GM12892 (cell line): ENCODE data around the gene PSMD9.

ENCODE experiments used
- DNase-seq: peaks from one replicate; pipeline ENCODE4 v3.0.0; 2011; ENCODE audit not compliant: insufficient read length
- FAIRE-seq: peaks from 2 replicates; lab custom pipeline; 2011; peaks lifted over from hg19 to GRCh38; lab: Jason Lieb, UNC
- POLR2A ChIP-seq: IDR thresholded peaks from 2 replicates; pipeline ENCODE4 v1.6.1; 2011; ENCODE audit warnings: low read depth, low read length, control low read depth
- POLR2AphosphoS5 ChIP-seq: IDR thresholded peaks from 2 replicates; pipeline ENCODE4 v1.6.1; 2011; ENCODE audit warnings: low read depth, low read length, control low read depth
- TAF1 ChIP-seq: IDR thresholded peaks from 2 replicates; pipeline ENCODE4 v1.6.1; 2011; ENCODE audit warnings: low read depth, mild to moderate bottlenecking, control low read depth, low read length, borderline replicate concordance

PSMD9 gene

DNA sequence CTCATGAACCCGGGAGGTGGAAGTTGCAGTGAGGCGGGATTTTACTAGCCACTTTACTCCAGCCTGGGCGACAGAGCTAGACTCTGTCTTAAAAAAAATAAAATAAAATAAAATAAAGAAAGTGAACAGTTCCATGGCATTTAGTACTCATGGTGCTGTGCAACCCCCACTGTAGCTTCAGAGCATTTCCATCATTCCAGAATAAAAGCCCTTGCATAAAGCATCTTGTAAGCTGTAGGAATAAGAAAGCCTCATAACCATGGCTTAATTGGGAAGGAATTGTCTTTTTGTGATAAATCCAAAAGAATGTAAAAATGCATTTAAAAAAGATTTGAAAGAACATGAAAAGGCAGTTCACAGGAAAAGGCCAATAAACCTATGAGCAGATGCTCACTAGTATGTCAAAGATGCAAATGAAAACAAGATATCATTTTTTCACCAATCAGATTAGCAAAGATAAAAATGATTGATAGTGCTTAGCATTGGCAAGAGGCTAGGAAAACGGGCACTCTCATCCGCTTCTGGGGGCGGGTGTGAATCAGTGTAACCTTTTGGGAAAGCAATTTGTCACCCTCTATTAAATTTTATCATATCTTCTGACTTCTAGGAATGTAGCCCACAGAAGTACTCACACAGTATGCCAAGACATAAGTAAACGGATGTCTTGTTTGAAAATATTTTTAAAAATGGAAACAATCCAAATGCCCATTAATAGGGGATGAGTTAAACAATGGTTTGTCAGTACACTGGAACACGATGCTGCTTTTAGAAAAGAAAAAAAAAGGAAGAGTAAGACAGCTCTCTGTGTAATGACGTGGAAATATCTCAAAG lies 76.4 kb downstream of the PSMD9 start:
- FAIRE-seq, result no peak
- no peak for DNase-seq
- no peak for TF ChIP-seq POLR2A
- TF ChIP-seq TAF1, result no peak
- no peak for TF ChIP-seq POLR2AphosphoS5

DNA sequence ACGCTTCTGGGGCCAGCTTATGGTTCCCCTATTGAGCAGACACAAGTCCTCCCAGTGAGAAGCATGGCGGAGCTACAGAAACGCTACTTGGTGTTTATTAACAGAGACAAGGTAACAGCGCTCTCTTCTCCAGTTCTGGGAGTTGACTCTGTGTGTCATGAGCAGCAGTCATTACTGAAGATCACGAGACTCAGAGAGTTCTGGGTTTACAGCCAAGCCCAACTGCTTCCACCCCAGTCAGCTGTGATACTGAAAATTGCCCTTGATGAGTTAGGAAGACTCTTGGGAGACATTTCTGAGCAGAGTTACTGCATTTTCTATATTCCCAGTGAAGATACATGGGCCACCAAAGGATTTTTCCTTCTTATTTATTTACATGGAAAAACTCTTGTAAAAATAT lies 78.4 kb downstream of the PSMD9 start:
- FAIRE-seq, result no peak
- no peak for DNase-seq
- TF ChIP-seq POLR2AphosphoS5 (no peak), POLR2A (no peak), TAF1 (no peak)
